HG03103 (cell line): Measurements from ENCODE around the gene SCYGR2.
A peak's percentile ranks its signal among the peaks of the same experiment; 100 is the strongest.
"Not testable (repeated sequence)": the region's sequence is repeated elsewhere in the genome, so short reads cannot be mapped to it uniquely, and the experiment has no call there.

Source experiments
- ATAC-seq: cut with Tn5 transposase; IDR thresholded peaks from one replicate; pipeline ENCODE4 v1.9.1; 2021; ENCODE audit warnings: low read depth; ENCODE audit not compliant: unreplicated experiment

Gene SCYGR2, protein sequence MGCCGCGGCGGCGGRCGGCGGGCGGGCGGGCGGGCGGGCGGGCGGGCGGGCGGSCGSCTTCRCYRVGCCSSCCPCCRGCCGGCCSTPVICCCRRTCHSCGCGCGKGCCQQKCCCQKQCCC

DNA sequence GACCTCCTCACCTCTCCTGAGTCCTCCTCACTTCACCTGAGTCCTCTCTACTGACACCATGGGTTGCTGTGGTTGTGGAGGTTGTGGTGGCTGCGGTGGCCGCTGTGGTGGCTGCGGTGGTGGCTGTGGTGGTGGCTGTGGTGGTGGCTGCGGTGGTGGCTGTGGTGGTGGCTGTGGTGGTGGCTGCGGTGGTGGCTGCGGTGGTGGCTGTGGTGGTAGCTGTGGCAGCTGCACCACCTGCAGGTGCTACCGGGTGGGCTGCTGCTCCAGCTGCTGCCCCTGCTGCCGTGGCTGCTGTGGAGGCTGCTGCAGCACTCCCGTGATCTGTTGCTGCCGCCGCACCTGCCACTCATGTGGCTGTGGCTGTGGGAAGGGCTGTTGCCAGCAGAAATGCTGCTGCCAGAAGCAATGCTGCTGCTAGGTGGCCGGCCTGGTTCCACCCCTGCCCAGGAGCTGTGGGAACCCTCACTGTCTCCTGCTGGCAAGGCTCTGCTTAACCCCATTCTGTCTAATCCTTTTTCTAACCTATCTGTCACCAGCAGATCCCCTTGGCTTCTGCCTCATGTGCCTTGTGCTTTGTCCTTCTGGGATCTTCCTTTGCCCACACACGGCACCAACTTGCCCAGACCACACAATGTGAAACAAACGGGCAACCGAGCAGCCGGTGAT, at the start of gene SCYGR2:
Gene SCYGR2, plus strand, starts transcription at position 59 of the 669 bp plus-strand sequence. Its CDS starts 0 bp downstream, at position 59.
- ATAC-seq = not testable (repeated sequence)

- ATAC-seq = no peak
These were observed 46.9 kb upstream of the SCYGR2 start for GRCh38 chr2:227551836-227552235.

- ATAC-seq = no peak
These were observed 36.1 kb upstream of the SCYGR2 start for GRCh38 chr2:227562581-227562980.

DNA sequence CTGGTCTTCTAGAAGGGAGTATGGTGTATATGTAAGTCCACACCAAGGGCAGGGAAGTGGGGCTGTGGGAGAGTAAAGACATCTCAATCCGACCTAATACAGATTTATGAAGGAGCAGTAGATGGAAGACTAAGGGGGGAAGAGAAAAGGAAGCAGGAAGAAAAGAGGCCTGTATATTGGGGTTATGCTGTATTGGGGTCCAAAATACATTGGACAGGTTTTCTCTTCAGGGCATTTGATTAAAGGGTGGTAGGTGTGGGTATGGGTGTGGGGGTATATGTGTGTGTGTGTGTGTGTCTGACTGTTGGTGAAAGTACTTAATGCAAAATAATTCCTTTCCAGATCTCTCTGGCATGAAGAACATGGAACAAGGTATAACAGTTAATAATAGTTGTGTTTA, 33.6 kb upstream of the SCYGR2 start:
- no peak for ATAC-seq

DNA sequence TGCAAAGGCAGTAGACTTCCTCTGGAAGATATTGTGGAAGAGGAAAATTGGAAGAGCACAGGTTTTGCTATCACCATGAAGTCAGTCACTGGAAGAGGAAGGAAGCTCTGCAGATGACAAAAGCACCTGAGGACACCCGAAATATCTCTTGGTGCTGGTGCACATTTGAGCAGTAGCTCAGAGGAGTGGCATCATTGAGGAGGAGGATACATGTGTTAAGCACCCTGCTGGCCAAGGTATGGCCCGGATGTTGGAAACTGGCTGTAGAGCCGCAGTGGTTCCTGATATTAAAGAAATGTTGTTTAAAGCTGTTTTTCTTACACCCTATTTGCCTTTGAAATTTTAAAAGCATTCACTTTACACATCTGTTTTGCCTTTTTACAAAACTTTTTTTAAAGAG, 32.7 kb upstream of the SCYGR2 start:
- no peak for ATAC-seq

- ATAC-seq = no peak
These were observed 29.9 kb upstream of the SCYGR2 start for GRCh38 chr2:227568852-227569169.

DNA sequence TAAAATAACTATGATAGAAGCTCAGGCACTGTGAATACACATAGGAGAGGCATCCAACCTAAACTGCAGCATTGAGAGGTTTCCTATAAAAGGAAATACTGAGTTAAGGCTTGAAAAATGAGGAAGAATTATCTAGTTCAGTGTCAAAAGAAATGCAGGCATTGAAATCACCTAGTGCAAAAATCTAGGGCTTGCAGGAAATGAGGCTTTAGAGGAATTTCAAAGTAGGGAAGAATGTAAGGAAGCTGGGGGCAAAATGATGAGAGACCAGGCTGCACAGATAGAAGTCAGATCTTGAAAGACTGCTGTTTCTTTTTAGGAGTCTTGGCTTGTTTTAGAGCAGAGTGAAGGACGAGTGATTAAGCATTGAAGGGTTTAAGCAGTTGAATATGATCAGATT, 28.1 kb upstream of the SCYGR2 start:
- no peak for ATAC-seq

DNA sequence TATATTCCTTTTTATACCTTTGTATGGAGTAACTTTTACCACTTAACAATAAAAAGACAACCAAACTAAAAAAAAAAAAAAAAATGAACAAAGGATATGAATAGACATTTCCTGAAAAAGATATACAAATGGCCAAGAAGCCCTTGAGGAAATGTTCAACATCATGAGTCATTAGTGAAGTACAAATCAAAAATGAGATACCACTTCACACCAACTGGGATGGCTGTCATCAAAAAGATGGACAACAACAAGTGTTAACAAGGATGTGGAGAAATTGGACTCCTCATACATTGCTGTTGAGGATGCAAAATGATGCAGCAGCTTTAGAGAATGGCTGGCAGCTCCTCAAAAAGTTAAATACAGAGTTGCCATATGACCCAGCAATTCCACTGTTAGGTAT, 22.6 kb upstream of the SCYGR2 start:
- no peak for ATAC-seq

GRCh38 chr2:227576812-227577211, 21.9 kb upstream of the SCYGR2 start:
- no peak for ATAC-seq

DNA sequence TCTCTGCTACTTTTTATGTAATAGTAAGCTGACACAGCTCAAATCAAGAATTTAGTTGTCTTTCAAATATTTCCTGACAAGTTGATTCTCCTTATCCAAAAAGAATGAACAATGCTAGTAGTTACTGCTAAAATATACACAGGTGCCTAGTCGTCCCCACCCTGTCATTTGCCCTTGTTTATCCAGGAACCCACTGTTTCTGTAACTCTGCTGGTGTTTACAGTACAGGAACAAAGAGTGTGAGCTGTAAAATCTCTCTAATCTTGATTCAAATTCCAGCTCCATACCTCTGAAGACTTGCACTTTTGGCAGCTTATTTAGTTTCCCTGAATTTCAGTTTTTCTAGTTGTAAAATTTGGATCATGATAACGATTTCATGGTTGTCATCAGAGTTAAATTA, 21.1 kb upstream of the SCYGR2 start:
- ATAC-seq = no peak

DNA sequence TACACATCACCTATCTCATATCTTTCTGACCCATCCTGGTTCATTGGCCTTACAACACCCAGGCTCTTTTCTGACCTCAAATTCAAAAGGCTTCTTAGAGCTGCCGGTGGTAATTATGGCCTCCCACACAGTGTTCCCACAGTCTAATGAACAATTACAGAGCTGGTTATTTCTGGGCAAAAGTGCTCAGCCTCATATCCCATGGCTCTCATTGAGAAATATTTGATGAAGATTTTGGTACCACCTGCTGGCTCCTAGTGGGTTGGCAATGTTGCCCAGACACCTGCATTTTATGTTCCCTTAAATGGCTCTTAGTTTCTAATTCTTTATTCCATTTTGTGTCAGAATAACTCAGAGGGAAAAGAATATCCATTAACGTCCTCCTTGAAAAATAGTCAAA, 20.1 kb upstream of the SCYGR2 start:
- no peak for ATAC-seq

- ATAC-seq = no peak
These were observed 18.9 kb upstream of the SCYGR2 start for GRCh38 chr2:227579791-227580190.

- no peak for ATAC-seq
These were observed 16.3 kb upstream of the SCYGR2 start for GRCh38 chr2:227582369-227582768.

GRCh38 chr2:227592694-227593387, 5.9 kb upstream of the SCYGR2 start:
- ATAC-seq = no peak

- ATAC-seq = no peak
These were observed 2.9 kb upstream of the SCYGR2 start for GRCh38 chr2:227595797-227596196.

DNA sequence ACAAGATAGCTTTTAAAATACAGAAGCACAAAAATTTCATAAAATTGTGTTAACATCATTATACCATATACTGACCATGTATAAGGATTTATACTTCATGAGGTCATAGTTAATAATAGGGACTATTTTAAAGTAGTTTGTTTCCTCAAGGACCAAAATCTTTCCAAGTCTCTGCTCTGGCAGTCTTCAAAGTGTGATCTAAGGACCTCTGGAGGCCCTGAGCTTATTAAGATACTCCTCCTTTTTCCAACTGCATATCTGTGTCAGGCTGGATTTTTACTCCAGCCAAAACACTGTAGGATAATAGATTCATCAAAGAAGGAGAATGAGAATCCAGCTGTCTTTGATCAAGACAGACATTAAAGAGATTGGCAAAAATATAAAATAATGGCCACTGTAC, 1.7 kb upstream of the SCYGR2 start:
- ATAC-seq = no peak

DNA sequence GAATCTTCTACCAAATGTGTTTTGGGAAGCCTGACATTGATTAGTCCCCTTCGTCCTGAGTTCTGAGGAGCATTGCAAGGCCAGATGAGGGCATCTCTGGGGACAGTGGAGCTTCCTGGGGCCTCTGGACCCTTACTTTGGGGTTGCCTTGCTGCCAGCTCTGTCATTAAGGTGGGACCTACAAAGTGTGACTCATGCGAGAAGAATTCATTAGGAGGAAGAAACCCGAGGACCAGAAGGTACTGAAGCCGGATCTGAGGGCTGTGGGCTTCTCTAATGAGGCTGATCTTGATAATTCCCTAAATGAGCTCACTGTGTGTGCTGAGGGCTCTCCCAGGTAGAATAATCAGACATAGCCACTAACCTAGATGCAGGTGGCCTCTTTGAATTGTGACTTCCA, 695 bp upstream of the SCYGR2 start:
- ATAC-seq = no peak

DNA sequence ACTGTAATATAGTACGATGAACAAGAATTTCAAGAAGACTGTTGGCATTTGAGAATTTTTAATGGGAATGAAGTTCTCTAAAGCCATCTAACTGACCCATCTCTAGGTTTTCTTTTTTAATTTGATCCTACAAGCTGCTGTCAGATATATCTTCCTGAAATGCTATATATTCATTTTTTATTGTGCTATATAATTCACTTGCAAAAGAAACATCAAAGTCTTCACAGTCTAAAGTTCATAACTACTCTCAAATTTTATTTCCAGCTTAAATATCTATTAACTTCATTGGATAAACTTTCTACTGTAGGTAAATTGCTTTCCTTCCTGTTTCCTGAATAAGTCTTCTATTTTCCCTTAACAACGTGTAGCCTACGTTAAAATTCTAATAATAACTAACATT, 3.7 kb downstream of the SCYGR2 start:
- ATAC-seq = no peak

GRCh38 chr2:227606476-227606875, 7.8 kb downstream of the SCYGR2 start:
- ATAC-seq = no peak

GRCh38 chr2:227607941-227608340, 9.2 kb downstream of the SCYGR2 start:
- ATAC-seq = no peak

- peak; percentile 67 for ATAC-seq
These were observed 10.1 kb downstream of the SCYGR2 start for GRCh38 chr2:227608561-227609338.
